Hepatocyte (in vitro differentiated cells): ENCODE measurements around the gene ENTR1. TPM values are rescaled to one million over a fixed set of nuclear protein-coding genes. Genes with fewer than 3 reads are reported as not detected.

ENCODE experiments used
- DNase-seq: peaks from one replicate; pipeline ENCODE4 v3.0.0-alpha.2; 2016; ENCODE audit warnings: low spot score
- H2AFZ ChIP-seq: fragments of 200-600 bp; sonication (generic); 2 replicates; pipeline ENCODE4 v1.6.0; 2016; ENCODE audit warnings: antibody characterized with exemption, mild to moderate bottlenecking
- H3K27ac ChIP-seq: fragments of 200-600 bp; sonication (generic); 2 replicates; pipeline ENCODE4 v1.5.1; 2016; ENCODE audit warnings: mild to moderate bottlenecking
- H3K27me3 ChIP-seq: fragments of 200-600 bp; sonication (generic); 2 replicates; pipeline ENCODE4 v1.6.1; 2016
- H3K36me3 ChIP-seq: fragments of 200-600 bp; sonication (generic); replicated peaks from 2 replicates; pipeline ENCODE4 v1.5.1; 2016; ENCODE audit warnings: low read depth; ENCODE audit not compliant: insufficient read depth
- H3K4me1 ChIP-seq: fragments of 200-600 bp; sonication (generic); 2 replicates; pipeline ENCODE4 v1.5.1; 2016; ENCODE audit warnings: mild to moderate bottlenecking, moderate library complexity; ENCODE audit not compliant: insufficient read depth
- H3K4me2 ChIP-seq: fragments of 200-600 bp; sonication (generic); 2 replicates; pipeline ENCODE4 v1.6.0; 2016
- H3K4me3 ChIP-seq: fragments of 200-600 bp; sonication (generic); 2 replicates; pipeline ENCODE4 v1.5.1; 2016; ENCODE audit warnings: mild to moderate bottlenecking
- H3K79me2 ChIP-seq: fragments of 200-600 bp; sonication (generic); 2 replicates; pipeline ENCODE4 v1.6.0; 2017; ENCODE audit warnings: mild to moderate bottlenecking
- H3K9me2 ChIP-seq: fragments of 200-600 bp; sonication (generic); replicated peaks from 2 replicates; pipeline ENCODE4 v1.6.0; 2017; ENCODE audit warnings: mild to moderate bottlenecking; ENCODE audit not compliant: insufficient read depth
- H3K9me3 ChIP-seq: fragments of 200-600 bp; sonication (generic); 2 replicates; pipeline ENCODE4 v1.5.1; 2016; ENCODE audit warnings: low read depth, mild to moderate bottlenecking
- H4K20me1 ChIP-seq: fragments of 200-600 bp; sonication (generic); 2 replicates; pipeline ENCODE4 v1.6.0; 2016; ENCODE audit warnings: mild to moderate bottlenecking; ENCODE audit not compliant: insufficient read depth, poor library complexity, severe bottlenecking
- CTCF ChIP-seq: fragments of 200-600 bp; sonication (generic); IDR thresholded peaks from 2 replicates; pipeline ENCODE4 v1.5.1; 2016; ENCODE audit warnings: antibody characterized with exemption, mild to moderate bottlenecking; ENCODE audit not compliant: poor library complexity
- EZH2 ChIP-seq: fragments of 200-600 bp; sonication (generic); IDR thresholded peaks from 2 replicates; pipeline ENCODE4 v1.6.1; 2016; ENCODE audit warnings: antibody characterized with exemption, mild to moderate bottlenecking, borderline replicate concordance
- EZH2phosphoT487 ChIP-seq: fragments of 200-600 bp; sonication (generic); IDR thresholded peaks from one replicate; pipeline ENCODE4 v1.6.1; 2018; ENCODE audit warnings: antibody characterized with exemption, mild to moderate bottlenecking, low read depth, moderate library complexity; ENCODE audit not compliant: unreplicated experiment, severe bottlenecking
- WGBS: methylation state at CpG from one replicate; pipeline ENCODE4 v1.1.6; 2016; ENCODE audit warnings: low lambda C conversion rate; ENCODE audit errors: missing lambda C conversion rate; 5-methylcytosine and 5-hydroxymethylcytosine counted together
- polyA plus RNA-seq: library from polyadenylated mRNA; unstranded; fragments of >200 nt; fragmentation: Nextera tagmentation; extraction: Ambion mirVana; gene quantifications from 2 replicates; pipeline ENCODE4 v1.2.1, GENCODE V29; 2016
- total RNA-seq: library from RNA; depleted of rRNA; stranded (reverse); fragments of >200 nt; gene quantifications from 2 replicates; pipeline ENCODE4 v1.2.3, GENCODE V29; 2014

The ENTR1 gene
- 38.2 and 50.1 TPM in 2 replicates for total RNA-seq
- polyA plus RNA-seq, result 33.5 and 43.6 TPM in 2 replicates

- Histone ChIP-seq H3K79me2 (peaks cover 50% of the 10 kb centered on the region), H4K20me1 (peaks cover 4% of the 10 kb centered on the region), H3K27me3 (no peaks in the 10 kb centered on the region), H3K4me3 (peak within 1 kb of the TSS; percentile 92), H2AFZ (peak within 1 kb of the TSS; percentile 86), H3K4me2 (peak within 1 kb of the TSS; percentile 99), H3K9me2 (no peaks in the 10 kb centered on the region), H3K36me3 (no peaks in the 10 kb centered on the region), H3K27ac (peak within 1 kb of the TSS; percentile 96), H3K4me1 (peaks cover 15% of the 10 kb centered on the region), H3K9me3 (no peaks in the 10 kb centered on the region)
- no peak for TF ChIP-seq EZH2
- no peak for TF ChIP-seq CTCF
- TF ChIP-seq EZH2phosphoT487, result no peak
- 2% methylated on average over 55 of the region's 83 CpGs for WGBS
- DNase-seq, result peak; percentile 96
These were observed at the start of gene ENTR1, which contains the start of gene PMPCA for GRCh38 chr9:136410500-136411287. Gene ENTR1, minus strand, starts transcription at chr9:136410614. Its CDS starts 217 bp downstream, at chr9:136410397. Gene PMPCA, plus strand, starts transcription at chr9:136410658. Its CDS starts 11 bp downstream, at chr9:136410669.

- Histone ChIP-seq H4K20me1 (no peaks in the 10 kb centered on the region), H3K27me3 (no peaks in the 10 kb centered on the region), H2AFZ (no peak overlapping the region), H3K4me2 (no peak overlapping the region), H3K9me3 (no peaks in the 10 kb centered on the region), H3K79me2 (peaks cover under 1% of the 10 kb centered on the region), H3K36me3 (peaks cover 3% of the 10 kb centered on the region), H3K9me2 (no peaks in the 10 kb centered on the region), H3K27ac (no peak overlapping the region), H3K4me1 (no peaks in the 10 kb centered on the region), H3K4me3 (no peak overlapping the region)
- DNase-seq, result no peak
- WGBS, result 98% methylated on average over 28 of the region's 28 CpGs
- TF ChIP-seq CTCF (no peak), EZH2phosphoT487 (no peak), EZH2 (no peak)
These were observed 49.0 kb upstream of the ENTR1 start for GRCh38 chr9:136459425-136459824.

- Histone ChIP-seq H3K79me2 (no peaks in the 10 kb centered on the region), H3K36me3 (no peaks in the 10 kb centered on the region), H3K9me3 (no peaks in the 10 kb centered on the region), H3K9me2 (no peaks in the 10 kb centered on the region), H3K4me3 (no peak overlapping the region), H3K27ac (no peak overlapping the region), H4K20me1 (no peaks in the 10 kb centered on the region), H3K27me3 (no peaks in the 10 kb centered on the region), H2AFZ (no peak overlapping the region), H3K4me1 (no peaks in the 10 kb centered on the region), H3K4me2 (no peak overlapping the region)
- 97% methylated on average over 16 of the region's 24 CpGs for WGBS
- DNase-seq, result no peak
- no peak for TF ChIP-seq EZH2phosphoT487
- no peak for TF ChIP-seq CTCF
- no peak for TF ChIP-seq EZH2
These were observed 46.9 kb upstream of the ENTR1 start for GRCh38 chr9:136457326-136457725.
